ENCODE results near the gene POU2F3.

Gene POU2F3

GRCh38 chr11:120216426-120217102 lies 23.4 kb upstream of the POU2F3 start:
- no peak for TF ChIP-seq CTCF (IDR thresholded peaks at IDR 0.05; ENCODE audit: insufficient read depth, low read depth, low read length, missing control alignments)
- DNase-seq (ENCODE audit: low read depth), result no peak
- H3K4me3 ChIP-seq (ENCODE audit: low read length), result no peak overlapping the region

- no peak for DNase-seq (ENCODE audit: low read depth)
- H3K4me3 ChIP-seq (ENCODE audit: low read length), result no peak overlapping the region
- TF ChIP-seq CTCF (IDR thresholded peaks at IDR 0.05; ENCODE audit: insufficient read depth, low read depth, low read length, missing control alignments), result no peak
These were observed 22.4 kb upstream of the POU2F3 start for GRCh38 chr11:120217526-120217925.

GRCh38 chr11:120217941-120218694 lies 21.8 kb upstream of the POU2F3 start:
- H3K4me3 ChIP-seq (ENCODE audit: low read length), result no peak overlapping the region
- no peak for DNase-seq (ENCODE audit: low read depth)
- TF ChIP-seq CTCF (IDR thresholded peaks at IDR 0.05; ENCODE audit: insufficient read depth, low read depth, low read length, missing control alignments), result no peak

- no peak for DNase-seq (ENCODE audit: low read depth)
- H3K4me3 ChIP-seq (ENCODE audit: low read length), result no peak overlapping the region
These were observed 21.3 kb upstream of the POU2F3 start for GRCh38 chr11:120218695-120219033.

GRCh38 chr11:120219232-120219937 lies 20.6 kb upstream of the POU2F3 start:
- no peak overlapping the region for H3K4me3 ChIP-seq (ENCODE audit: low read length)
- DNase-seq (ENCODE audit: low read depth), result no peak
- no peak for TF ChIP-seq CTCF (IDR thresholded peaks at IDR 0.05; ENCODE audit: insufficient read depth, low read depth, low read length, missing control alignments)

More at GRCh38 chr11:120218695-120219033, 21.3 kb upstream of the POU2F3 start:
- TF ChIP-seq CTCF (IDR thresholded peaks at IDR 0.05; ENCODE audit: insufficient read depth, low read depth, low read length, missing control alignments), result no peak

GRCh38 chr11:120219938-120220746 lies 19.8 kb upstream of the POU2F3 start:
- no peak for TF ChIP-seq CTCF (IDR thresholded peaks at IDR 0.05; ENCODE audit: insufficient read depth, low read depth, low read length, missing control alignments)
- no peak overlapping the region for H3K4me3 ChIP-seq (ENCODE audit: low read length)
- no peak for DNase-seq (ENCODE audit: low read depth)

All from epithelial cell of esophagus (primary cell).